ENCODE data around the gene LY6G5B.

The LY6G5B gene

GRCh38 chr6:31663126-31663960 lies 6.4 kb upstream of the LY6G5B start:
- peak; percentile 89 for DNase-seq (ENCODE audit: low spot score)

- peak; percentile 94 for DNase-seq (ENCODE audit: low spot score)
Measured at GRCh38 chr6:31663961-31664789, 5.6 kb upstream of the LY6G5B start.

- DNase-seq (ENCODE audit: low spot score): peak; percentile 98
Measured at GRCh38 chr6:31664790-31665500, 4.8 kb upstream of the LY6G5B start, which contains the start of gene GPANK1. Gene GPANK1, minus strand, starts transcription at chr6:31664997. Its CDS starts 519 bp downstream, at chr6:31664478.

GRCh38 chr6:31665501-31666336 lies 4.1 kb upstream of the LY6G5B start, which contains the start of gene CSNK2B:
Gene CSNK2B, plus strand, starts transcription at chr6:31666080. Its CDS starts 752 bp downstream, at chr6:31666832.
- peak; percentile 97 for DNase-seq (ENCODE audit: low spot score)

- DNase-seq (ENCODE audit: low spot score): peak; percentile 33
Measured at GRCh38 chr6:31666337-31666965, 3.3 kb upstream of the LY6G5B start.

GRCh38 chr6:31676322-31676903 lies 6.6 kb downstream of the LY6G5B start:
- DNase-seq (ENCODE audit: low spot score): no peak

- DNase-seq (ENCODE audit: low spot score): no peak
Measured at GRCh38 chr6:31676904-31677303, 7.1 kb downstream of the LY6G5B start.

GRCh38 chr6:31677955-31678354 lies 8.2 kb downstream of the LY6G5B start:
- no peak for DNase-seq (ENCODE audit: low spot score)

GRCh38 chr6:31680226-31681134 lies 10.7 kb downstream of the LY6G5B start, which contains the start of gene LY6G5C:
Gene LY6G5C, minus strand, starts transcription at chr6:31681067. Its CDS starts 694 bp downstream, at chr6:31680373.
- DNase-seq (ENCODE audit: low spot score): peak; percentile 94

GRCh38 chr6:31681135-31681671 lies 11.4 kb downstream of the LY6G5B start:
- DNase-seq (ENCODE audit: low spot score): peak; percentile 77

- no peak for DNase-seq (ENCODE audit: low spot score)
Measured at GRCh38 chr6:31683591-31683990, 13.8 kb downstream of the LY6G5B start.

GRCh38 chr6:31686483-31686882 lies 16.7 kb downstream of the LY6G5B start:
- no peak for DNase-seq (ENCODE audit: low spot score)

- no peak for DNase-seq (ENCODE audit: low spot score)
Measured at GRCh38 chr6:31687321-31687720, 17.5 kb downstream of the LY6G5B start.

GRCh38 chr6:31687860-31688693 lies 18.3 kb downstream of the LY6G5B start:
- no peak for DNase-seq (ENCODE audit: low spot score)

GRCh38 chr6:31689249-31690110 lies 19.7 kb downstream of the LY6G5B start:
- no peak for DNase-seq (ENCODE audit: low spot score)

GRCh38 chr6:31690231-31691077 lies 20.7 kb downstream of the LY6G5B start:
- DNase-seq (ENCODE audit: low spot score): no peak
